Osteoblast (primary cell): ENCODE measurements around the gene TAAR8. TPM values are rescaled to one million over a fixed set of nuclear protein-coding genes. Genes with fewer than 3 reads are reported as not detected.

Source experiments
- DNase-seq: peaks from one replicate; pipeline ENCODE4 v3.0.0; 2011; ENCODE audit warnings: low spot score, mixed read lengths; ENCODE audit not compliant: insufficient read length; ENCODE audit errors: missing footprints
- H2AFZ ChIP-seq: 2 replicates; pipeline ENCODE4 v1.6.0; 2011; ENCODE audit warnings: mild to moderate bottlenecking, low read length
- H3K27ac ChIP-seq: 2 replicates; pipeline ENCODE4 v1.5.1; 2011; ENCODE audit warnings: mild to moderate bottlenecking, low read depth, low read length, moderate library complexity
- H3K27me3 ChIP-seq: 2 replicates; pipeline ENCODE4 v1.6.0; 2012; ENCODE audit warnings: mild to moderate bottlenecking, control low read depth, inconsistent platforms, low read length, moderate library complexity; ENCODE audit not compliant: insufficient read depth
- H3K36me3 ChIP-seq: 2 replicates; pipeline ENCODE4 v1.5.1; 2011; ENCODE audit warnings: mild to moderate bottlenecking, low read length, control low read depth, moderate library complexity; ENCODE audit not compliant: insufficient read depth
- H3K4me1 ChIP-seq: 2 replicates; pipeline ENCODE4 v1.5.1; 2011; ENCODE audit warnings: mild to moderate bottlenecking, low read length, control low read depth, moderate library complexity; ENCODE audit not compliant: insufficient read depth
- H3K4me2 ChIP-seq: 2 replicates; pipeline ENCODE4 v1.6.0; 2011; ENCODE audit warnings: mild to moderate bottlenecking, low read length; ENCODE audit not compliant: insufficient read depth
- H3K4me3 ChIP-seq: fragments of 200-600 bp; sonication (generic); 3 replicates; pipeline ENCODE4 v1.5.1; 2012; ENCODE audit warnings: mild to moderate bottlenecking, low read length, inconsistent platforms; ENCODE audit not compliant: insufficient read depth
- H3K79me2 ChIP-seq: 2 replicates; pipeline ENCODE4 v1.6.0; 2012; ENCODE audit warnings: mild to moderate bottlenecking, low read length, control low read depth, inconsistent platforms; ENCODE audit not compliant: insufficient read depth
- H3K9me3 ChIP-seq: 2 replicates; pipeline ENCODE4 v1.5.1; 2011; ENCODE audit warnings: low read depth, low read length, control low read depth
- H4K20me1 ChIP-seq: 2 replicates; pipeline ENCODE4 v1.6.0; 2012; ENCODE audit warnings: mild to moderate bottlenecking, low read length, control low read depth; ENCODE audit not compliant: insufficient read depth
- CTCF ChIP-seq: IDR thresholded peaks from 2 replicates; pipeline ENCODE4 v1.5.1; 2011; ENCODE audit warnings: mild to moderate bottlenecking, low read depth, low read length, moderate library complexity; ENCODE audit errors: extremely low read depth
- total RNA-seq: library from RNA; depleted of rRNA; stranded (reverse); fragments of >200 nt; gene quantifications from 2 replicates; pipeline ENCODE4 v1.2.3, GENCODE V29; 2012

The TAAR8 gene
- not detected in 2 replicates for total RNA-seq

- TF ChIP-seq CTCF: no peak
- Histone ChIP-seq H4K20me1 (no peaks in the 10 kb centered on the region), H3K9me3 (no peaks in the 10 kb centered on the region), H3K4me3 (no peak within 1 kb of the TSS), H3K36me3 (no peaks in the 10 kb centered on the region), H3K27me3 (peaks cover 25% of the 10 kb centered on the region), H3K4me1 (no peaks in the 10 kb centered on the region), H2AFZ (no peak within 1 kb of the TSS), H3K4me2 (no peak within 1 kb of the TSS), H3K79me2 (no peaks in the 10 kb centered on the region), H3K27ac (no peak within 1 kb of the TSS)
- DNase-seq: no peak
Observed at GRCh38 chr6:132552372-132552771, at the start of gene TAAR8. Gene TAAR8 (plus strand): TSS chr6:132552672. CDS start chr6:132552693, 21 bp downstream.

- Histone ChIP-seq H3K4me1 (peaks cover 3% of the 10 kb centered on the region), H3K27me3 (no peaks in the 10 kb centered on the region), H3K9me3 (no peaks in the 10 kb centered on the region), H3K4me2 (no peak overlapping the region), H4K20me1 (peaks cover 37% of the 10 kb centered on the region), H3K36me3 (peaks cover 13% of the 10 kb centered on the region), H3K4me3 (no peak overlapping the region), H3K79me2 (peaks cover 84% of the 10 kb centered on the region), H3K27ac (no peak overlapping the region), H2AFZ (no peak overlapping the region)
- DNase-seq: no peak
- no peak for TF ChIP-seq CTCF
Observed at GRCh38 chr6:132504757-132505156, 47.7 kb upstream of the TAAR8 start.

- H2AFZ ChIP-seq: no peak overlapping the region
- peaks cover 84% of the 10 kb centered on the region for H3K79me2 ChIP-seq
- H4K20me1 ChIP-seq: peaks cover 39% of the 10 kb centered on the region
Observed at GRCh38 chr6:132505158-132505557, 47.3 kb upstream of the TAAR8 start.

GRCh38 chr6:132506461-132506860, 46.0 kb upstream of the TAAR8 start:
- H3K36me3 ChIP-seq: peaks cover 8% of the 10 kb centered on the region
- TF ChIP-seq CTCF: no peak
- no peak overlapping the region for H3K27ac ChIP-seq
- H3K79me2 ChIP-seq: peaks cover 88% of the 10 kb centered on the region
- no peak overlapping the region for H3K4me2 ChIP-seq
- peaks cover 46% of the 10 kb centered on the region for H4K20me1 ChIP-seq
- H2AFZ ChIP-seq: no peak overlapping the region
- no peak overlapping the region for H3K4me3 ChIP-seq
- peaks cover 10% of the 10 kb centered on the region for H3K4me1 ChIP-seq
- no peak for DNase-seq
- H3K9me3 ChIP-seq: no peaks in the 10 kb centered on the region
- H3K27me3 ChIP-seq: no peaks in the 10 kb centered on the region

More at GRCh38 chr6:132505158-132505557, 47.3 kb upstream of the TAAR8 start:
- H3K4me1 ChIP-seq: peaks cover 3% of the 10 kb centered on the region
- H3K9me3 ChIP-seq: no peaks in the 10 kb centered on the region
- no peak overlapping the region for H3K4me2 ChIP-seq
- TF ChIP-seq CTCF: no peak
- DNase-seq: no peak
- no peak overlapping the region for H3K27ac ChIP-seq
- H3K36me3 ChIP-seq: peaks cover 9% of the 10 kb centered on the region
- H3K27me3 ChIP-seq: no peaks in the 10 kb centered on the region
- H3K4me3 ChIP-seq: no peak overlapping the region
